WTC11 (cell line): ENCODE results near the gene SLC45A1. TPM values are rescaled to one million over a fixed set of nuclear protein-coding genes. Genes with fewer than 3 reads are reported as not detected.

ENCODE experiments used
- ATAC-seq: fragments of 200-7000 bp; cut with Tn5 transposase; 2 replicates; pipeline ENCODE4 v1.10.0; 2021; ENCODE audit warnings: mild to moderate bottlenecking, moderate library complexity
- CTCF ChIA-PET: fragments of 300-600 bp; sonication (Branson Sonifier 250); formaldehyde crosslinking; loops from one replicate; lab custom pipeline; 2021; ENCODE audit warnings: antibody characterized with exemption; lab: Charles Lee
- POLR2A ChIA-PET: fragments of 350-600 bp; sonication (Branson Sonifier 250); formaldehyde crosslinking; loops from one replicate; lab custom pipeline; 2021; ENCODE audit warnings: antibody characterized with exemption; lab: Charles Lee
- DNase-seq: peaks from one replicate; pipeline ENCODE4 v3.0.0; 2021; ENCODE audit warnings: low spot score
- H3K27ac Mint-ChIP-seq: 2 replicates; pipeline ENCODE4 v1.8.0; 2021; ENCODE audit warnings: mixed read lengths
- H3K27me3 Mint-ChIP-seq: 2 replicates; pipeline ENCODE4 v1.8.0; 2021; ENCODE audit warnings: low read depth, mild to moderate bottlenecking, moderate library complexity, mixed read lengths
- H3K36me3 Mint-ChIP-seq: 2 replicates; pipeline ENCODE4 v1.8.0; 2021; ENCODE audit warnings: mixed read lengths
- H3K4me1 Mint-ChIP-seq: 2 replicates; pipeline ENCODE4 v1.8.0; 2022; ENCODE audit warnings: mixed read lengths
- H3K4me3 Mint-ChIP-seq: 2 replicates; pipeline ENCODE4 v1.8.0; 2021; ENCODE audit warnings: mild to moderate bottlenecking, moderate library complexity, mixed read lengths
- H3K9me3 Mint-ChIP-seq: 2 replicates; pipeline ENCODE4 v1.8.0; 2021; ENCODE audit warnings: mixed read lengths
- AR ChIP-seq: fragments of 250-450 bp; sonication (Bioruptor Pico); IDR thresholded peaks from 2 replicates; pipeline ENCODE4 v1.9.0; 2021; ENCODE audit warnings: mild to moderate bottlenecking
- ATF3 ChIP-seq: sonication (generic); formaldehyde crosslinking; conservative IDR thresholded peaks from 2 replicates; pipeline ENCODE4 v1.8.1; 2022; ENCODE audit warnings: mild to moderate bottlenecking, missing genetic modification reagents
- CREB1 ChIP-seq: sonication (generic); formaldehyde crosslinking; IDR thresholded peaks from 2 replicates; pipeline ENCODE4 v1.8.0; 2023; ENCODE audit warnings: mild to moderate bottlenecking, missing genetic modification reagents
- ELF4 ChIP-seq: sonication (generic); formaldehyde crosslinking; IDR thresholded peaks from 2 replicates; pipeline ENCODE4 v1.8.1; 2022; ENCODE audit warnings: low read depth, mild to moderate bottlenecking, moderate library complexity, missing genetic modification reagents
- GRHL2 ChIP-seq: fragments of 250-450 bp; sonication (Bioruptor Pico); IDR thresholded peaks from 2 replicates; pipeline ENCODE4 v1.8.0; 2022; ENCODE audit warnings: mild to moderate bottlenecking, moderate library complexity; ENCODE audit not compliant: insufficient replicate concordance, severe bottlenecking
- IRF1 ChIP-seq: sonication (generic); formaldehyde crosslinking; IDR thresholded peaks from 2 replicates; pipeline ENCODE4 v1.8.0; 2023; ENCODE audit warnings: missing genetic modification reagents
- MXD4 ChIP-seq: fragments of 250-450 bp; sonication (Bioruptor Pico); IDR thresholded peaks from 2 replicates; pipeline ENCODE4 v1.8.0; 2021; ENCODE audit warnings: mild to moderate bottlenecking, moderate library complexity, borderline replicate concordance
- RORB ChIP-seq: fragments of 250-450 bp; sonication (Bioruptor Pico); IDR thresholded peaks from 2 replicates; pipeline ENCODE4 v1.9.0; 2021; ENCODE audit warnings: mild to moderate bottlenecking
- STAT6 ChIP-seq: sonication (generic); formaldehyde crosslinking; conservative IDR thresholded peaks from 2 replicates; pipeline ENCODE4 v1.8.1; 2023; ENCODE audit warnings: mild to moderate bottlenecking, low read depth, missing genetic modification reagents, moderate library complexity
- TP53 ChIP-seq: sonication (generic); formaldehyde crosslinking; IDR thresholded peaks from 2 replicates; pipeline ENCODE4 v1.8.1; 2023; ENCODE audit warnings: mild to moderate bottlenecking, missing genetic modification reagents
- USF1 ChIP-seq: sonication (generic); formaldehyde crosslinking; IDR thresholded peaks from 2 replicates; pipeline ENCODE4 v1.8.0; 2022; ENCODE audit warnings: mild to moderate bottlenecking, missing genetic modification reagents
- USF2 ChIP-seq: sonication (generic); formaldehyde crosslinking; IDR thresholded peaks from 2 replicates; pipeline ENCODE4 v1.8.1; 2023; ENCODE audit warnings: mild to moderate bottlenecking, missing genetic modification reagents, moderate library complexity
- ZBTB43 ChIP-seq: sonication (generic); formaldehyde crosslinking; IDR thresholded peaks from 2 replicates; pipeline ENCODE4 v1.8.1; 2023; ENCODE audit warnings: mild to moderate bottlenecking, missing genetic modification reagents
- ZNF138 ChIP-seq: sonication (generic); formaldehyde crosslinking; conservative IDR thresholded peaks from 2 replicates; pipeline ENCODE4 v1.8.1; 2022; ENCODE audit warnings: mild to moderate bottlenecking, moderate library complexity, missing genetic modification reagents
- ZNF232 ChIP-seq: sonication (generic); formaldehyde crosslinking; IDR thresholded peaks from 2 replicates; pipeline ENCODE4 v1.8.0; 2022; ENCODE audit warnings: mild to moderate bottlenecking, missing genetic modification reagents
- ZNF263 ChIP-seq: sonication (generic); formaldehyde crosslinking; IDR thresholded peaks from 2 replicates; pipeline ENCODE4 v1.8.1; 2022; ENCODE audit warnings: low read depth, mild to moderate bottlenecking, moderate library complexity, missing genetic modification reagents
- ZNF416 ChIP-seq: fragments of 250-450 bp; sonication (Bioruptor Pico); IDR thresholded peaks from 2 replicates; pipeline ENCODE4 v1.9.0; 2021; ENCODE audit warnings: mild to moderate bottlenecking, inconsistent platforms
- ZNF532 ChIP-seq: fragments of 250-450 bp; sonication (Bioruptor Pico); IDR thresholded peaks from 2 replicates; pipeline ENCODE4 v1.9.0; 2021; ENCODE audit warnings: mild to moderate bottlenecking, borderline replicate concordance
- ZNF671 ChIP-seq: fragments of 250-450 bp; sonication (Bioruptor Pico); IDR thresholded peaks from 2 replicates; pipeline ENCODE4 v1.8.0; 2021; ENCODE audit warnings: mild to moderate bottlenecking
- total RNA-seq: library from RNA; stranded (reverse); gene quantifications from 3 replicates; pipeline ENCODE4 v1.2.3, GENCODE V29; 2021

SLC45A1 gene
- total RNA-seq, 1 experiment from 2014 or later: 2.3 TPM

GRCh38 chr1:8303876-8304275 lies 14.0 kb upstream of the SLC45A1 start:
- Mint-ChIP-seq H3K9me3 (no peaks in the 10 kb centered on the region), H3K36me3 (no peaks in the 10 kb centered on the region), H3K27ac (no peak overlapping the region), H3K27me3 (no peaks in the 10 kb centered on the region), H3K4me1 (peaks cover 15% of the 10 kb centered on the region), H3K4me3 (no peak overlapping the region)
- ChIA-PET POLR2A (no interaction called here), CTCF (interaction anchor here (0.9 to 3.7 kb wide), 2 partner anchors 11 to 149 kb away, joined by 3 to 25 read pairs; no protein-coding TSS in a partner anchor)
- no peak for TF ChIP-seq TP53 (CRISPR knock-in tag)
- TF ChIP-seq ZBTB43: no peak
- no peak for TF ChIP-seq AR (CRISPR knock-in tag)
- no peak for TF ChIP-seq MXD4 (CRISPR knock-in tag)
- no peak for TF ChIP-seq GRHL2 (CRISPR knock-in tag)
- TF ChIP-seq ZNF416 (CRISPR knock-in tag): no peak
- TF ChIP-seq ZNF138 (CRISPR knock-in tag): no peak
- TF ChIP-seq ZNF232 (CRISPR knock-in tag): no peak
- no peak for TF ChIP-seq USF2
- TF ChIP-seq RORB: no peak
- no peak for TF ChIP-seq IRF1 (CRISPR knock-in tag)
- no peak for TF ChIP-seq ZNF671 (CRISPR knock-in tag)
- no peak for TF ChIP-seq ZNF263
- TF ChIP-seq ATF3 (CRISPR knock-in tag): no peak
- no peak for TF ChIP-seq STAT6 (CRISPR knock-in tag)
- no peak for TF ChIP-seq ELF4 (CRISPR knock-in tag)
- TF ChIP-seq ZNF532 (CRISPR knock-in tag): no peak
- TF ChIP-seq USF1 (CRISPR knock-in tag): no peak
- no peak for TF ChIP-seq CREB1 (CRISPR knock-in tag)
- no peak for ATAC-seq
- DNase-seq: no peak
